K562 (cell line): ENCODE measurements around the gene ADGRB2. TPM values are rescaled to one million over a fixed set of nuclear protein-coding genes. Genes with fewer than 3 reads are reported as not detected.

Source experiments
- CSDE1 ChIP-seq, 2 experiments: fragments of 450-650 bp; IDR thresholded peaks; 2 replicates each; pipeline ENCODE4 v1.6.1; 2016; ENCODE audit warnings: mild to moderate bottlenecking in 1 of 2
- CTBP1 ChIP-seq: fragments of 450-650 bp; IDR thresholded peaks from 2 replicates; pipeline ENCODE4 v1.6.1; 2016; ENCODE audit warnings: borderline replicate concordance
- ETS2 ChIP-seq: IDR thresholded peaks from 2 replicates; pipeline ENCODE4 v1.6.1; 2016; ENCODE audit warnings: borderline replicate concordance, missing genetic modification characterization, mild to moderate bottlenecking, moderate library complexity, missing compliant biosample characterization; ENCODE audit not compliant: poor library complexity, severe bottlenecking
- GABPB1 ChIP-seq: sonication (generic); formaldehyde crosslinking; IDR thresholded peaks from 2 replicates; pipeline ENCODE4 v1.8.0; 2022; ENCODE audit warnings: mild to moderate bottlenecking, missing genetic modification reagents
- HMGN3 ChIP-seq: IDR thresholded peaks from 2 replicates; pipeline ENCODE4 v1.6.1; 2011; ENCODE audit warnings: borderline replicate concordance, low read depth, mild to moderate bottlenecking, mixed read lengths, low read length; ENCODE audit not compliant: insufficient read length; ENCODE audit errors: extremely low read depth
- JUND ChIP-seq, 2 experiments: IDR thresholded peaks; 2 replicates in 1 of 2; 3 replicates in 1 of 2; pipeline ENCODE4 v1.6.1; 2011; ENCODE audit warnings: borderline replicate concordance in 2 of 2, low read depth in 2 of 2, low read length in 2 of 2, improper control_type of control experiment in 1 of 2, missing biosample characterization in 1 of 2, missing genetic modification characterization in 1 of 2, missing genetic modification reagents in 1 of 2
- KDM1A ChIP-seq, 2 experiments: fragments of 450-650 bp; IDR thresholded peaks; 2 replicates each; pipeline ENCODE4 v1.6.1; 2016; ENCODE audit warnings: mild to moderate bottlenecking in 2 of 2
- NCOA1 ChIP-seq: fragments of 450-650 bp; IDR thresholded peaks from 2 replicates; pipeline ENCODE4 v1.6.1; 2016; ENCODE audit warnings: low read depth
- RHOXF2B ChIP-seq: fragments of 250-450 bp; sonication (Bioruptor Pico); conservative IDR thresholded peaks from 2 replicates; pipeline ENCODE4 v1.5.1; 2021
- SRSF9 ChIP-seq: fragments of 200-400 bp; formaldehyde crosslinking; IDR thresholded peaks from 2 replicates; pipeline ENCODE4 v1.6.1; 2017; ENCODE audit warnings: low read depth, low read length, borderline replicate concordance
- TAF15 ChIP-seq: fragments of 200-400 bp; formaldehyde crosslinking; IDR thresholded peaks from 2 replicates; pipeline ENCODE4 v1.6.1; 2017; ENCODE audit warnings: mild to moderate bottlenecking, low read depth, low read length, moderate library complexity
- ZNF444 ChIP-seq: fragments of 250-450 bp; sonication (Bioruptor Pico); IDR thresholded peaks from 2 replicates; pipeline ENCODE4 v1.4.0; 2020; ENCODE audit warnings: mild to moderate bottlenecking, moderate library complexity
- polyA plus RNA-seq, 8 experiments: library from polyadenylated mRNA; depleted of rRNA in 4 of 8; stranded (reverse) in 5 of 8; unstranded in 3 of 8; fragments of >200 nt; fragmentation: Nextera tagmentation in 2 of 8; fragmentation: Illumina TruSeq in 1 of 8; extraction: Ambion mirVana in 2 of 8; extraction: Trizol in 1 of 8; gene quantifications; 2 replicates each; pipeline versions ENCODE4 v1.2.1 to v1.2.3, GENCODE V29; 2011 to 2014; ENCODE audit warnings: inconsistent platforms in 1 of 8, missing spikeins in 1 of 8
- total RNA-seq, 7 experiments: library from RNA; depleted of rRNA in 6 of 7; stranded (reverse); fragments of >200 nt in 6 of 7; fragmentation: Illumina TruSeq in 2 of 7; extraction: Trizol in 2 of 7; gene quantifications; 2 replicates each; pipeline versions ENCODE4 v1.2.1 to v1.2.3, GENCODE V29; 2011 to 2021; ENCODE audit warnings: low replicate concordance in 1 of 7
- TF ChIP-seq, protein P1 (sequence below): conservative IDR thresholded peaks from 2 replicates; pipeline ENCODE4 v1.6.1; 2011; ENCODE audit warnings: low read depth, mild to moderate bottlenecking, low read length; ENCODE audit not compliant: control insufficient read depth

The ADGRB2 gene
- total and polyA plus RNA-seq, 9 of the 15 experiments (the other 6 are each of a cell fraction or from before 2014, with no cell fraction given): 0.04 to 0.23 (median 0.20) TPM; not detected in 2

DNA sequence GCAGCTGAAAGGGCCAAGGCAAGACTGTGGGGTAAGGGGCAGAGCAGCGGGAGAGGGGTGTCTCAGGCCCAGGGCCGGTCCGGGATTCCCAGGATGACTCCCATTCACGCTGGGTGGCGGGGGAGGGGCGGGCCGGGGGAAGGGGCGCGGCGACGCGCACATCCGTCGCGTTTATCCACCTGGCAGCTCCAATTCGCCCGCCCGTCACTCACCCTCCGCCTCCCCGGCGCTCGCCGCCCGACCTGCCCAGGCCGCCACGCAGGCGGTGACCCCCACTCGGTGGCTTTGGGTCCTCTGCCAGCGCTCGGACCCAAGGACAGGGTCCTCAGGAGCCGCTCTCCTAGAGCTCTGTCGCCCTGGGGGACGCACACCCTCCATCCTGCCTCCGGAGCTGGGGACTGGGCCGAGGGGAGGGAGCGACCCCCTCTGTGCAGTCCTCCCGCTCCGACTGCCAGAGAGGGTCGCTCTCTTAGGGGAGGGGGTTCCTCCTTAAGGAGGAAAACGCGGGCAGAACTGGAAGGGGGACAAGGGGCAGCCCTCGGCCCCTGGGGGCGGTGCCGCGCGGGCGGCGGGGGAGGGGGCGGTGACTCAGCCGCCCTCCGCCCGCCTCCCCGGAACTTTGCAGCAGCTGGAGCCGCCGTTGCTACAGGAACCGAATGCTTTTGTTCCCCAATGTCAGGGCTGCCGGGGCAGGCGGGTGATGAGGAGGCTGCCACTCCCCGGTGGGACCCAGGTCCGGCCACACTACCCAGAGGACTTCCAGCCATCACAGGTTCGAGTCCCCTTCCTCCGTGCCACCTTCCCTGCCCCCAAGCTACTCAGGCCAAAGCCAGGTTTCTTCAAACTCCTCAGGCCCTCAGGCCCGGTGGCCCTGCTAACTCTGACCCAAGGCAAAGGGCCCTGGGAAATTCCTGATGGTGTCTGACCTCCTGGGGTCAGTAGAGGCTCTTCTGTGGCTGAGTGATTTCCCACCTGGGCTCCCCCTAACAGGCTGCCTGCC, 3.4 kb downstream of the ADGRB2 start (continued):
- TF ChIP-seq, protein P1, sequence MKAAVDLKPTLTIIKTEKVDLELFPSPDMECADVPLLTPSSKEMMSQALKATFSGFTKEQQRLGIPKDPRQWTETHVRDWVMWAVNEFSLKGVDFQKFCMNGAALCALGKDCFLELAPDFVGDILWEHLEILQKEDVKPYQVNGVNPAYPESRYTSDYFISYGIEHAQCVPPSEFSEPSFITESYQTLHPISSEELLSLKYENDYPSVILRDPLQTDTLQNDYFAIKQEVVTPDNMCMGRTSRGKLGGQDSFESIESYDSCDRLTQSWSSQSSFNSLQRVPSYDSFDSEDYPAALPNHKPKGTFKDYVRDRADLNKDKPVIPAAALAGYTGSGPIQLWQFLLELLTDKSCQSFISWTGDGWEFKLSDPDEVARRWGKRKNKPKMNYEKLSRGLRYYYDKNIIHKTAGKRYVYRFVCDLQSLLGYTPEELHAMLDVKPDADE: 0 out of 2 replicates have a peak, but pooled peaks have one; percentile 35
- TF ChIP-seq ZNF444 (CRISPR knock-in tag) (peak; percentile 75), ETS2 (tag) (no peak), SRSF9 (no peak), RHOXF2B (CRISPR knock-in tag) (no peak), NCOA1 (no peak), JUND (IDR thresholded peaks at IDR 0.05; ENCODE audit: borderline replicate concordance, low read depth, low read length) (peak; percentile 86), JUND (tag; IDR thresholded peaks at IDR 0.05; ENCODE audit: borderline replicate concordance, low read depth, low read length) (peak; percentile 45; the same call in 1 of the 3 replicates), GABPB1 (CRISPR knock-in tag) (peak; percentile 28; the same call in 1 of the 2 replicates), CSDE1 (IDR thresholded peaks at IDR 0.05) (no peak), KDM1A (IDR thresholded peaks at IDR 0.05) (peak in 1 of 2 experiments; percentile 45; a peak in 1 of 4 replicates), HMGN3 (peak; percentile 32), TAF15 (no peak), CTBP1 (0 out of 2 replicates have a peak, but pooled peaks have one; percentile 15)
